ENCODE data around the gene ATP5F1E. TPM values are rescaled to one million over a fixed set of nuclear protein-coding genes. Genes with fewer than 3 reads are reported as not detected.

ATP5F1E gene
- total RNA-seq, 1 experiment from 2014 or later = 181 TPM

DNA sequence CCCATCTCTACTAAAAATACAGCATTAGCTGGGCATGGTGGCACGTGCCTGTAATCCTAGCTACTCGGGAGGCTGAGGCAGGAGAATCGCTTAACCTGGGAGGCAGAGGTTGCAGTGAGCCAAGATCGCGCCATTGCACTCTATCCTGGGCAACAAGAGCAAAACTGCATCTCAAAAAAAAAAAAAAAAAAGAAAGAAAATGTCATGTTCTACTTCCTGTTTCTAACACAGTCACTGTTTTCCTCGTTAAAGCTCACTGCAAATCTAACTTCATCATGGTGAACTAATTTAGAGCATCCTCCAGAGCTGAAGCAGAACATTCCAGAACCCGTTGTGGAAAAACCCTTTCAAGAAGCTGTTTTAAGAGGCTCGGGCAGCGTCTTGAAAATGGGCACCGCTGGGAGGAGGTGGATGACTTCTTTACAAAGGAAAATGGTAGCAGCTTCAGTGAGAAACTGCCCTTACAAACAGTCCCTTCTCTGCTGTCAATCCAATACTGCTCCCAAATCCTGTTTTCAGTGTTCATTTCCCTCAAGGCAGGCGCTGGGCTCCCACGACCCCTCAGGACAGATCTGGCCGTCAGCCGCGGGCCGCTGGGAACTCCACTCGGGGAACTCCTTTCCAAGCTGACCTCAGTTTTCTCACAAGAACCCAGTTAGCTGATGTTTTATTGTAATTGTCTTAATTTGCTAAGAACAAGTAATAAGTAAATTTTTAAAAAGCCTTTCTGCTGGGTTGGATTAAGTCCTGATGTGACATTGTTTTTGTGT is 37.6 kb downstream of the ATP5F1E start:
- peaks cover 23% of the 10 kb centered on the region for H3K36me3 ChIP-seq (ENCODE audit: control insufficient read depth, insufficient read depth, low read length)
- TF ChIP-seq, protein P1, sequence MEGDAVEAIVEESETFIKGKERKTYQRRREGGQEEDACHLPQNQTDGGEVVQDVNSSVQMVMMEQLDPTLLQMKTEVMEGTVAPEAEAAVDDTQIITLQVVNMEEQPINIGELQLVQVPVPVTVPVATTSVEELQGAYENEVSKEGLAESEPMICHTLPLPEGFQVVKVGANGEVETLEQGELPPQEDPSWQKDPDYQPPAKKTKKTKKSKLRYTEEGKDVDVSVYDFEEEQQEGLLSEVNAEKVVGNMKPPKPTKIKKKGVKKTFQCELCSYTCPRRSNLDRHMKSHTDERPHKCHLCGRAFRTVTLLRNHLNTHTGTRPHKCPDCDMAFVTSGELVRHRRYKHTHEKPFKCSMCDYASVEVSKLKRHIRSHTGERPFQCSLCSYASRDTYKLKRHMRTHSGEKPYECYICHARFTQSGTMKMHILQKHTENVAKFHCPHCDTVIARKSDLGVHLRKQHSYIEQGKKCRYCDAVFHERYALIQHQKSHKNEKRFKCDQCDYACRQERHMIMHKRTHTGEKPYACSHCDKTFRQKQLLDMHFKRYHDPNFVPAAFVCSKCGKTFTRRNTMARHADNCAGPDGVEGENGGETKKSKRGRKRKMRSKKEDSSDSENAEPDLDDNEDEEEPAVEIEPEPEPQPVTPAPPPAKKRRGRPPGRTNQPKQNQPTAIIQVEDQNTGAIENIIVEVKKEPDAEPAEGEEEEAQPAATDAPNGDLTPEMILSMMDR (IDR thresholded peaks at IDR 0.05; ENCODE audit: insufficient read depth in 1 of 2, low read depth in 1 of 2, low read length in 1 of 2, severe bottlenecking in 1 of 2, unreplicated experiment in 1 of 2) = no peak
- Mint-ChIP-seq H3K4me3 (ENCODE audit: unreplicated experiment) (no peak overlapping the region), H3K27ac (ENCODE audit: unreplicated experiment) (no peak overlapping the region), H3K4me1 (ENCODE audit: low read depth, unreplicated experiment) (peaks cover 19% of the 10 kb centered on the region), H3K9me3 (ENCODE audit: unreplicated experiment) (no peaks in the 10 kb centered on the region), H3K36me3 (ENCODE audit: insufficient read depth, unreplicated experiment) (peaks cover 100% of the 10 kb centered on the region), H3K27me3 (ENCODE audit: insufficient read depth, unreplicated experiment) (no peaks in the 10 kb centered on the region)
- CTCF ChIA-PET = interaction anchor here (0.6 kb wide), 1 partner anchor 14 kb away, joined by 3 read pairs; no protein-coding TSS in a partner anchor
- intact Hi-C loops (cut with micrococcal nuclease; ENCODE audit: unreplicated experiment) = no loop called here
- peaks cover 15% of the 10 kb centered on the region for H3K4me1 ChIP-seq
- no peaks in the 10 kb centered on the region for H3K9me3 ChIP-seq
- no peaks in the 10 kb centered on the region for H3K27me3 ChIP-seq (replicated peaks; ENCODE audit: control insufficient read depth, insufficient read depth, low read length)
- POLR2A ChIA-PET = interaction anchor here (0.6 to 1.6 kb wide), 3 partner anchors 13 to 601 kb away, joined by 3 to 16 read pairs (median 6); partner anchors contain the start of genes ATP5F1E and NELFCD
- peak in 1 of 2 experiments; percentile 23 for DNase-seq
- BruUV-seq (replicated peaks) = TSS peak; percentile 46
- no peak overlapping the region for H3K4me3 ChIP-seq (ENCODE audit: low read depth, low read length)

DNA sequence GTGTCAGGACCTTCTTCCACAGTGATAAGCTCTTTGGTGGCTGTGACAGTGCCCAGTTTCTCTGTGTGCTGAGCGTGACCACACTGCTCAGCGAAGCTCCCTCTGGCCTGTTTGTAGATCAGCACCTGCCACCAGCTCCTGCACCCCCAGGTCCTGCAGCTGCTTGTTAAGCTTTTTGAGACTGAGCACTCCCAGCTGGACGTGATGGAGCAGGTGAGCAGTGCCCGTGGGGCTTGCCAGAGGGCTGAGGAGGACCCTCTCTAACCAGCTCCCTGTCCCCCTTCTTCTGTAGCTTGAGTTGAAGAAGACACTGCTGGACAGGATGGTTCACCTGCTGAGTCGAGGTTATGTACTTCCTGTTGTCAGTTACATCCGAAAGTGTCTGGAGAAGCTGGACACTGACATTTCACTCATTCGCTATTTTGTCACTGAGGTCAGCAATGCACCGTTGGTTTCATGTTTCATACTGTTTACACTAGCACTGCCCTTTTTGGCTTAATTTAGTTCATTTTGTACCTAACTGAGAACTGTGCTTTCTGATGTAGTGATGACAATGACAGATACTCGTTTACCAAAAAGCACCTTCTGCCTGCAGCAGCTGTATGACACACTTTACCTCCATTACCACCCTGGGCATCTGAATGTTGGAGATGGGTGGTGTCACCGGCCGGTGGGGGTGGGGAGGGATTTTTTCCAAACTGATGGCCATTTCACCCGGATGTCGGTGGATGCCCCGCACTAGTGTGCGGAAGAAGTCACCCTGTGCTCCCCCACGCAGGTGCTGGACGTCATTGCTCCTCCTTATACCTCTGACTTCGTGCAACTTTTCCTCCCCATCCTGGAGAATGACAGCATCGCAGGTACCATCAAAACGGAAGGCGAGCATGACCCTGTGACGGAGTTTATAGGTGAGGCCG is 38.5 kb downstream of the ATP5F1E start:
- Mint-ChIP-seq H3K9me3 (ENCODE audit: unreplicated experiment) (no peaks in the 10 kb centered on the region), H3K27me3 (ENCODE audit: insufficient read depth, unreplicated experiment) (no peaks in the 10 kb centered on the region), H3K36me3 (ENCODE audit: insufficient read depth, unreplicated experiment) (peaks cover 100% of the 10 kb centered on the region), H3K4me1 (ENCODE audit: low read depth, unreplicated experiment) (peaks cover 19% of the 10 kb centered on the region), H3K4me3 (ENCODE audit: unreplicated experiment) (no peak overlapping the region), H3K27ac (ENCODE audit: unreplicated experiment) (no peak overlapping the region)
- TF ChIP-seq, protein P1 (IDR thresholded peaks at IDR 0.05; ENCODE audit: insufficient read depth in 1 of 2, low read depth in 1 of 2, low read length in 1 of 2, severe bottlenecking in 1 of 2, unreplicated experiment in 1 of 2) = no peak
- no peak overlapping the region for H3K4me3 ChIP-seq (ENCODE audit: low read depth, low read length)
- no peaks in the 10 kb centered on the region for H3K9me3 ChIP-seq
- peaks cover 15% of the 10 kb centered on the region for H3K4me1 ChIP-seq
- ChIA-PET POLR2A (interaction anchor here (0.7 to 2.6 kb wide), 4 partner anchors 12 to 605 kb away, joined by 3 to 17 read pairs (median 10); partner anchors contain the start of genes ATP5F1E and NELFCD), CTCF (interaction anchor here (0.5 to 0.9 kb wide), 4 partner anchors 12 to 691 kb away, joined by 3 to 7 read pairs (median 4); partner anchors contain the start of gene NELFCD)
- peaks cover 28% of the 10 kb centered on the region for H3K36me3 ChIP-seq (ENCODE audit: control insufficient read depth, insufficient read depth, low read length)
- no TSS peak for BruUV-seq (replicated peaks)
- no peaks in the 10 kb centered on the region for H3K27me3 ChIP-seq (replicated peaks; ENCODE audit: control insufficient read depth, insufficient read depth, low read length)
- intact Hi-C loops (cut with micrococcal nuclease; ENCODE audit: unreplicated experiment) = no loop called here
- DNase-seq = peak in 1 of 2 experiments; percentile 41

DNA sequence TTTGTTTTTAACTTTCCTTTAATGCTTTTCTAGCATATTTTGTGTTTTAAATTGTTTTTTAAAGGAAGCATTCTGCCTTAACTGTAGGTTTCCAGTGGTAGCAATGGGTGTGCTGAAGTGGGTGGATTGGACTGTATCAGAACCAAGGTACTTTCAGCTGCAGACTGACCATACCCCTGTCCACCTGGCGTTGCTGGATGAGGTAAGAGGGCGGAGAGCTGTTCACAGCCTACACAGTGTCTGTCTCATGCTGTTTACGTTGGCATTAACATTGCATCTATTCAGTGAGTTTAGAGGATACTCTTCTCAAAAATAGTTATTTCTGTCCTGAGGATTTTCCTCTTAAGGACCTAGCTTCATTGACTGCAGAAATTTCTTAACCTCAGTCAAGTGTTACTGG is 39.2 kb downstream of the ATP5F1E start:
- intact Hi-C loops (cut with micrococcal nuclease; ENCODE audit: unreplicated experiment) = no loop called here
- peaks cover 33% of the 10 kb centered on the region for H3K36me3 ChIP-seq (ENCODE audit: control insufficient read depth, insufficient read depth, low read length)
- peaks cover 15% of the 10 kb centered on the region for H3K4me1 ChIP-seq
- H3K4me1 Mint-ChIP-seq (ENCODE audit: low read depth, unreplicated experiment) = peaks cover 19% of the 10 kb centered on the region
- ChIA-PET CTCF (interaction anchor here (0.8 to 0.9 kb wide), 2 partner anchors 11 to 229 kb away, joined by 3 to 7 read pairs; partner anchors contain the start of gene NELFCD), POLR2A (interaction anchor here (0.7 to 2.6 kb wide), 3 partner anchors 11 to 604 kb away, joined by 3 to 17 read pairs (median 4); partner anchors contain the start of gene ATP5F1E)
- H3K27me3 ChIP-seq (replicated peaks; ENCODE audit: control insufficient read depth, insufficient read depth, low read length) = no peaks in the 10 kb centered on the region
- H3K9me3 Mint-ChIP-seq (ENCODE audit: unreplicated experiment) = no peaks in the 10 kb centered on the region
- no peak overlapping the region for H3K4me3 ChIP-seq (ENCODE audit: low read depth, low read length)
- no peaks in the 10 kb centered on the region for H3K27me3 Mint-ChIP-seq (ENCODE audit: insufficient read depth, unreplicated experiment)
- no peak overlapping the region for H3K4me3 Mint-ChIP-seq (ENCODE audit: unreplicated experiment)
- no peaks in the 10 kb centered on the region for H3K9me3 ChIP-seq
- TF ChIP-seq, protein P1 (IDR thresholded peaks at IDR 0.05; ENCODE audit: insufficient read depth in 1 of 2, low read depth in 1 of 2, low read length in 1 of 2, severe bottlenecking in 1 of 2, unreplicated experiment in 1 of 2) = no peak
- DNase-seq = peak in 1 of 2 experiments; percentile 22
- no TSS peak for BruUV-seq (replicated peaks)
- H3K36me3 Mint-ChIP-seq (ENCODE audit: insufficient read depth, unreplicated experiment) = peaks cover 100% of the 10 kb centered on the region
- H3K27ac Mint-ChIP-seq (ENCODE audit: unreplicated experiment) = no peak overlapping the region

Data from Caco-2 (cell line).